ENCODE results near the gene PRDM8. TPM values are rescaled to one million over a fixed set of nuclear protein-coding genes. Genes with fewer than 3 reads are reported as not detected.

The PRDM8 gene
- total and polyA plus RNA-seq, 4 donors = 0.46 to 5.0 (median 2.1) TPM

DNA sequence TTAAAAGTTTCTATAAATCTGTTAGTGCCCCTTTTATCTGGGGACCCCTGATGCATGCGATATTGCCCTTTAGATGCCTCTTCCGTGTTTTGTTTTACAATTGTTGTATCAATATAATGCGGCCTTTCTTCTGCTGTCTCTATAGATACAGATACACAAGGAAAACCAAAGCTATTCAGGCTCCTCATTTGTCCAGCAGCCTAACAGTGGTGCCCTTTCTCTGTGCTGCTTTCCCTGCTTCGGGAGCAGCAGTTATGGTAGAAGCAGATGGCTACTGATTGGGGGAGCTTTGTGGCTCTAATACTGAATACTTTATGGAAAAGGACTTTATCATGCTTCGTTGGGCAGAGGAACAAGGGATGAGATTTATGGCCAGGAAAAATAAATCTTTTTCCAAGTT lies 10.6 kb upstream of the PRDM8 start:
- Histone ChIP-seq H3K36me3 (ENCODE audit: control insufficient read depth in 4 of 4, insufficient read depth in 4 of 4, low read length in 4 of 4) (no peaks in the 10 kb centered on the region), H3K27ac (ENCODE audit: low read depth in 1 of 2, low read length in 1 of 2) (no peak overlapping the region), H3K27me3 (ENCODE audit: control insufficient read depth in 3 of 3, insufficient read depth in 3 of 3, low read length in 2 of 3) (peaks cover 4 to 93% (median 68%) of the 10 kb centered on the region in 3 donors), H3K4me1 (ENCODE audit: control insufficient read depth in 5 of 5, insufficient read depth in 5 of 5, low read length in 5 of 5) (peaks cover 0 to 36% (median 10%) of the 10 kb centered on the region in 5 donors), H3K9ac (ENCODE audit: insufficient read depth in 1 of 2, low read length in 2 of 2) (no peak overlapping the region), H3K9me3 (ENCODE audit: control insufficient read depth in 4 of 4, insufficient read depth in 3 of 4, low read length in 3 of 4) (no peaks in the 10 kb centered on the region), H3K4me3 (no peak overlapping the region)
- ATAC-seq (ENCODE audit: insufficient read depth, low FRiP score) (no peak), DNase-seq (no peak)
- TF ChIP-seq, protein P1, sequence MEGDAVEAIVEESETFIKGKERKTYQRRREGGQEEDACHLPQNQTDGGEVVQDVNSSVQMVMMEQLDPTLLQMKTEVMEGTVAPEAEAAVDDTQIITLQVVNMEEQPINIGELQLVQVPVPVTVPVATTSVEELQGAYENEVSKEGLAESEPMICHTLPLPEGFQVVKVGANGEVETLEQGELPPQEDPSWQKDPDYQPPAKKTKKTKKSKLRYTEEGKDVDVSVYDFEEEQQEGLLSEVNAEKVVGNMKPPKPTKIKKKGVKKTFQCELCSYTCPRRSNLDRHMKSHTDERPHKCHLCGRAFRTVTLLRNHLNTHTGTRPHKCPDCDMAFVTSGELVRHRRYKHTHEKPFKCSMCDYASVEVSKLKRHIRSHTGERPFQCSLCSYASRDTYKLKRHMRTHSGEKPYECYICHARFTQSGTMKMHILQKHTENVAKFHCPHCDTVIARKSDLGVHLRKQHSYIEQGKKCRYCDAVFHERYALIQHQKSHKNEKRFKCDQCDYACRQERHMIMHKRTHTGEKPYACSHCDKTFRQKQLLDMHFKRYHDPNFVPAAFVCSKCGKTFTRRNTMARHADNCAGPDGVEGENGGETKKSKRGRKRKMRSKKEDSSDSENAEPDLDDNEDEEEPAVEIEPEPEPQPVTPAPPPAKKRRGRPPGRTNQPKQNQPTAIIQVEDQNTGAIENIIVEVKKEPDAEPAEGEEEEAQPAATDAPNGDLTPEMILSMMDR (IDR thresholded peaks at IDR 0.05; ENCODE audit: control extremely low read depth, extremely low read depth) = no peak
- WGBS, 2 donors = 61 to 73% methylated on average over 5 of the region's 5 CpGs

DNA sequence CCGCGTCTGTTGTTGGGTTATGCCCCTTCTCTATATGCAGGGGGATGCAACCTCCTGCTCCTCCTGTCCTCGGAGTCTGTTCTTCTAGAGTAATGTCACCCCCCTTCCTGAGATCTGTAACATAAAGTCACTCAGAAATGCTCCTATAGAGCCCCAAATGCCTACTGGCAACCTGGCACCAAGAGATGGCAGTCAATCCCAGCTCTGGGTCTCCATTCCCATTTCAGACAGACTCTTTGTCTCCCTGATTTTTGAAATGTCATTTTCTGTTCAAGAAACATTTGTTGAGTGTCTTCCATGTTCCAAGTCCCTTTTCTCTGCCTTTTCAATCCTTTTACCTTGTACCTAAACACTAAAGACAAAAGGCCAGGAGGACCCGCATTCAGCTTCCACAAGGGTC lies 9.6 kb upstream of the PRDM8 start:
- Histone ChIP-seq H3K36me3 (ENCODE audit: control insufficient read depth in 4 of 4, insufficient read depth in 4 of 4, low read length in 4 of 4) (no peaks in the 10 kb centered on the region), H3K4me1 (ENCODE audit: control insufficient read depth in 5 of 5, insufficient read depth in 5 of 5, low read length in 5 of 5) (peaks cover 0 to 36% (median 10%) of the 10 kb centered on the region in 5 donors), H3K27ac (ENCODE audit: low read depth in 1 of 2, low read length in 1 of 2) (no peak overlapping the region), H3K4me3 (no peak overlapping the region), H3K9ac (ENCODE audit: insufficient read depth in 1 of 2, low read length in 2 of 2) (no peak overlapping the region), H3K9me3 (ENCODE audit: control insufficient read depth in 4 of 4, insufficient read depth in 3 of 4, low read length in 3 of 4) (no peaks in the 10 kb centered on the region), H3K27me3 (ENCODE audit: control insufficient read depth in 3 of 3, insufficient read depth in 3 of 3, low read length in 2 of 3) (peaks cover 4 to 95% (median 78%) of the 10 kb centered on the region in 3 donors)
- TF ChIP-seq, protein P1 (IDR thresholded peaks at IDR 0.05; ENCODE audit: control extremely low read depth, extremely low read depth) = no peak
- DNase-seq = no peak
- WGBS, 2 donors = 65 to 70% methylated on average over 4 of the region's 4 CpGs
- ATAC-seq (ENCODE audit: insufficient read depth, low FRiP score) = no peak

DNA sequence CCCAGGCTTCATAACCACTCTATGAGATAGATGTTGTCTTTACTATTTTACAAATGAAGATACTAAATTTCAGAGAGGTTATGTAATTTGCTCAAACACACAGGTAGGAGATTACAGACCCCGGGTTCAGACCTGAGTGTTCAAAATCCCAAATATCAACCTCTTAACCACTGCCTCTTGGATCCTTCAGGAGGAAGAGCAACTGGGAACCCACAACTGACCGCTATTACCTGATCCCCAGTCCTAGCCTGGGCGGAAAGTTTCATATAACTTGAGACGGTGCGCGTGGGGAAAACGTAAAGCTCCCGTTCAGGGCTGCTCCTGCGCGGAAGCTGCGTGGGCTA lies 8.9 kb upstream of the PRDM8 start:
- WGBS, 2 donors = 57 to 71% methylated on average over 11 of the region's 11 CpGs
- DNase-seq (no peak), ATAC-seq (ENCODE audit: insufficient read depth, low FRiP score) (no peak)
- Histone ChIP-seq H3K27ac (ENCODE audit: low read depth in 1 of 2, low read length in 1 of 2) (no peak overlapping the region), H3K9ac (ENCODE audit: insufficient read depth in 1 of 2, low read length in 2 of 2) (no peak overlapping the region), H3K4me3 (no peak overlapping the region), H3K36me3 (ENCODE audit: control insufficient read depth in 4 of 4, insufficient read depth in 4 of 4, low read length in 4 of 4) (no peaks in the 10 kb centered on the region), H3K9me3 (ENCODE audit: control insufficient read depth in 4 of 4, insufficient read depth in 3 of 4, low read length in 3 of 4) (no peaks in the 10 kb centered on the region), H3K4me1 (ENCODE audit: control insufficient read depth in 5 of 5, insufficient read depth in 5 of 5, low read length in 5 of 5) (peaks cover 0 to 36% (median 10%) of the 10 kb centered on the region in 5 donors), H3K27me3 (ENCODE audit: control insufficient read depth in 3 of 3, insufficient read depth in 3 of 3, low read length in 2 of 3) (peaks cover 4 to 95% (median 85%) of the 10 kb centered on the region in 3 donors)
- TF ChIP-seq, protein P1 (IDR thresholded peaks at IDR 0.05; ENCODE audit: control extremely low read depth, extremely low read depth) = no peak
